GM12878 (cell line): ENCODE results near the gene PCDHA3.

Source experiments
- BACH1 ChIP-seq: fragments of 450-650 bp; IDR thresholded peaks from 2 replicates; pipeline ENCODE4 v1.6.1; 2017; ENCODE audit warnings: mild to moderate bottlenecking, borderline replicate concordance
- CHD2 ChIP-seq: IDR thresholded peaks from 2 replicates; pipeline ENCODE4 v1.6.1; 2011; ENCODE audit warnings: low read depth, low read length, improper control_type of control experiment, borderline replicate concordance
- ELK1 ChIP-seq: IDR thresholded peaks from 2 replicates; pipeline ENCODE4 v1.6.1; 2012; ENCODE audit warnings: low read depth, low read length, improper control_type of control experiment
- FOXK2 ChIP-seq: fragments of 450-650 bp; IDR thresholded peaks from 2 replicates; pipeline ENCODE4 v1.6.1; 2017; ENCODE audit warnings: mild to moderate bottlenecking, moderate library complexity
- POLR2AphosphoS5 ChIP-seq: IDR thresholded peaks from 2 replicates; pipeline ENCODE4 v1.6.1; 2011; ENCODE audit warnings: mild to moderate bottlenecking, low read length, inconsistent platforms
- SMC3 ChIP-seq: IDR thresholded peaks from 2 replicates; pipeline ENCODE4 v1.6.1; 2011; ENCODE audit warnings: low read length, improper control_type of control experiment, borderline replicate concordance
- TF ChIP-seq, protein P1 (sequence below), 3 experiments: IDR thresholded peaks in 2 of 3; conservative IDR thresholded peaks in 1 of 3; 2 replicates each; pipeline ENCODE4 v1.5.1; 2011; ENCODE audit warnings: low read depth in 3 of 3, low read length in 3 of 3, mild to moderate bottlenecking in 3 of 3, control low read depth in 2 of 3, moderate library complexity in 2 of 3, inconsistent platforms in 1 of 3, mixed read lengths in 1 of 3; ENCODE audit not compliant: control insufficient read depth in 2 of 3, insufficient read depth in 1 of 3; ENCODE audit errors: extremely low read depth in 1 of 3

DNA sequence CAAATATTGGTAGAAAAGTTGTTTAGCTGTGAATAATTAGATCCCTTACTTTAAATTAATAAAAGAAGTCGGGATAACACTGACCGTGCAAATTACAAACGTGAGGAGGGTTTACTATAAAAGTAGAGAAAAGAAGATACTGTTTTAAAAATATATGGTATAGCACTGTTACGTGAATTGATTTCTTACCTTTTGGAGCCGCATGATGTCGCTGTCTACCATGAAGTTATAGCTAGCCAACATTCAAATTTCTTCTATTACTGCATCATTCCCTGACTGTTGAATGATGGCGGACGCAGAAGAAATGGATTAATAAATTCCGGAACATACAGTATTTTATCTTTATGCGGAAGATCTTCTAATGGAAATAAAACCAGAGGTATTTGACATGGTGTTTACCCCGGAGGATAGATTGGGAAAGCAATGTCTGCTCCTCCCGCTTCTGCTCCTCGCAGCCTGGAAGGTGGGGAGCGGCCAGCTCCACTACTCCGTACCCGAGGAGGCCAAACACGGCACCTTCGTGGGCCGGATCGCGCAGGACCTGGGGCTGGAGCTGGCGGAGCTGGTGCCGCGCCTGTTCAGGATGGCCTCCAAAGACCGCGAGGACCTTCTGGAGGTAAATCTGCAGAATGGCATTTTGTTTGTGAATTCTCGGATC, 27.0 kb downstream of the PCDHA3 start, which contains the start of gene PCDHA6:
- TF ChIP-seq ELK1 (no peak), POLR2AphosphoS5 (no peak), BACH1 (no peak), SMC3 (no peak), CHD2 (no peak), FOXK2 (no peak)
- TF ChIP-seq, protein P1, sequence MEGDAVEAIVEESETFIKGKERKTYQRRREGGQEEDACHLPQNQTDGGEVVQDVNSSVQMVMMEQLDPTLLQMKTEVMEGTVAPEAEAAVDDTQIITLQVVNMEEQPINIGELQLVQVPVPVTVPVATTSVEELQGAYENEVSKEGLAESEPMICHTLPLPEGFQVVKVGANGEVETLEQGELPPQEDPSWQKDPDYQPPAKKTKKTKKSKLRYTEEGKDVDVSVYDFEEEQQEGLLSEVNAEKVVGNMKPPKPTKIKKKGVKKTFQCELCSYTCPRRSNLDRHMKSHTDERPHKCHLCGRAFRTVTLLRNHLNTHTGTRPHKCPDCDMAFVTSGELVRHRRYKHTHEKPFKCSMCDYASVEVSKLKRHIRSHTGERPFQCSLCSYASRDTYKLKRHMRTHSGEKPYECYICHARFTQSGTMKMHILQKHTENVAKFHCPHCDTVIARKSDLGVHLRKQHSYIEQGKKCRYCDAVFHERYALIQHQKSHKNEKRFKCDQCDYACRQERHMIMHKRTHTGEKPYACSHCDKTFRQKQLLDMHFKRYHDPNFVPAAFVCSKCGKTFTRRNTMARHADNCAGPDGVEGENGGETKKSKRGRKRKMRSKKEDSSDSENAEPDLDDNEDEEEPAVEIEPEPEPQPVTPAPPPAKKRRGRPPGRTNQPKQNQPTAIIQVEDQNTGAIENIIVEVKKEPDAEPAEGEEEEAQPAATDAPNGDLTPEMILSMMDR (IDR thresholded peaks at IDR 0.05 in 2 of 3, conservative IDR thresholded peaks at IDR 0.05 in 1 of 3; ENCODE audit: control insufficient read depth in 2 of 3, extremely low read depth in 1 of 3, insufficient read depth in 1 of 3, low read depth in 3 of 3, low read length in 3 of 3) = no peak; a peak in 1 of 6 replicates
